HFFc6 (cell line): ENCODE data around the gene MINDY2. TPM values are rescaled to one million over a fixed set of nuclear protein-coding genes. Genes with fewer than 3 reads are reported as not detected.
A peak's percentile ranks its signal among the peaks of the same experiment; 100 is the strongest.
"Not testable (repeated sequence)": the region's sequence is repeated elsewhere in the genome, so short reads cannot be mapped to it uniquely, and the experiment has no call there.

Experiments used
- DNase-seq: peaks from one replicate; pipeline ENCODE4 v3.0.0-alpha.2; 2018
- H3K27ac Mint-ChIP-seq: 2 replicates; pipeline ENCODE4 v1.8.0; 2020; ENCODE audit warnings: mild to moderate bottlenecking, mixed read lengths
- H3K27me3 Mint-ChIP-seq: 2 replicates; pipeline ENCODE4 v1.8.0; 2021; ENCODE audit warnings: mild to moderate bottlenecking, moderate library complexity, mixed read lengths; ENCODE audit not compliant: insufficient read depth
- H3K36me3 Mint-ChIP-seq: 2 replicates; pipeline ENCODE4 v1.8.0; 2021; ENCODE audit warnings: low read depth, mixed read lengths
- H3K4me1 Mint-ChIP-seq: 2 replicates; pipeline ENCODE4 v1.8.0; 2020; ENCODE audit warnings: low read depth, mixed read lengths
- H3K4me3 Mint-ChIP-seq: 2 replicates; pipeline ENCODE4 v1.8.0; 2020; ENCODE audit warnings: mild to moderate bottlenecking, moderate library complexity, mixed read lengths
- H3K9me3 Mint-ChIP-seq: 2 replicates; pipeline ENCODE4 v1.8.0; 2020; ENCODE audit warnings: mild to moderate bottlenecking, mixed read lengths
- CTCF ChIP-seq: fragments of 200-600 bp; sonication (generic); IDR thresholded peaks from 2 replicates; pipeline ENCODE4 v1.5.0; 2021; ENCODE audit warnings: antibody characterized with exemption, mild to moderate bottlenecking
- total RNA-seq, 6 experiments: library from RNA; stranded (reverse); fragmentation: NEBNext Ultra II Directional; extraction: Animal tissue kit (Norgen Biotek cat#: 25700); gene quantifications; 2 replicates in 1 of 6; 3 replicates in 5 of 6; pipeline ENCODE4 v1.2.3, GENCODE V29; 2021

The MINDY2 gene
- total RNA-seq, 6 experiments from 2014 or later = 27.9 to 35.7 (median 29.9) TPM

- Mint-ChIP-seq H3K27ac (no peak overlapping the region), H3K4me1 (no peaks in the 10 kb centered on the region), H3K36me3 (peaks cover 13% of the 10 kb centered on the region), H3K4me3 (no peak overlapping the region), H3K9me3 (peaks cover 12% of the 10 kb centered on the region), H3K27me3 (no peaks in the 10 kb centered on the region; the same call in 1 of the 2 replicates)
- DNase-seq = no peak
- no peak for TF ChIP-seq CTCF
These were observed 6.6 kb upstream of the MINDY2 start for GRCh38 chr15:58764468-58764867.

- Mint-ChIP-seq H3K4me1 (peaks cover 6% of the 10 kb centered on the region; the same call in 1 of the 2 replicates), H3K36me3 (peaks cover 13% of the 10 kb centered on the region), H3K9me3 (peaks cover 12% of the 10 kb centered on the region), H3K27ac (no peak overlapping the region), H3K27me3 (no peaks in the 10 kb centered on the region; the same call in 1 of the 2 replicates), H3K4me3 (no peak overlapping the region)
- TF ChIP-seq CTCF = no peak
- no peak for DNase-seq
These were observed 4.8 kb upstream of the MINDY2 start for GRCh38 chr15:58766290-58766689.

- not testable (repeated sequence) for DNase-seq, H3K27me3 Mint-ChIP-seq, H3K27ac Mint-ChIP-seq, H3K4me3 Mint-ChIP-seq, H3K4me1 Mint-ChIP-seq
- Mint-ChIP-seq H3K9me3 (peaks cover 12% of the 10 kb centered on the region), H3K36me3 (peaks cover 18% of the 10 kb centered on the region)
These were observed 2.5 kb upstream of the MINDY2 start for GRCh38 chr15:58768601-58769004.

- Mint-ChIP-seq H3K27ac (peak overlapping the region; percentile 98), H3K4me3 (no peak overlapping the region), H3K9me3 (no peaks in the 10 kb centered on the region), H3K36me3 (peaks cover 10% of the 10 kb centered on the region), H3K4me1 (peaks cover 6% of the 10 kb centered on the region; the same call in 1 of the 2 replicates), H3K27me3 (no peaks in the 10 kb centered on the region)
- peak; percentile 83 for DNase-seq
- TF ChIP-seq CTCF = peak; percentile 28; the same call in 1 of the 2 replicates
These were observed 614 bp upstream of the MINDY2 start for GRCh38 chr15:58770519-58770856.

- no peak overlapping the region for H3K4me3 Mint-ChIP-seq
- no peaks in the 10 kb centered on the region for H3K27me3 Mint-ChIP-seq
- H3K27ac Mint-ChIP-seq = peak overlapping the region; percentile 98
- peaks cover 6% of the 10 kb centered on the region; the same call in 1 of the 2 replicates for H3K4me1 Mint-ChIP-seq
- peaks cover 5% of the 10 kb centered on the region; the same call in 1 of the 2 replicates for H3K36me3 Mint-ChIP-seq
- no peaks in the 10 kb centered on the region for H3K9me3 Mint-ChIP-seq
- DNase-seq = peak; percentile 23
- TF ChIP-seq CTCF = no peak
These were observed 634 bp downstream of the MINDY2 start for GRCh38 chr15:58771621-58772250.

- no peak for DNase-seq
- Mint-ChIP-seq H3K9me3 (no peaks in the 10 kb centered on the region), H3K27ac (no peak overlapping the region), H3K4me1 (peaks cover 12% of the 10 kb centered on the region), H3K4me3 (no peak overlapping the region), H3K27me3 (no peaks in the 10 kb centered on the region), H3K36me3 (peaks cover 5% of the 10 kb centered on the region; the same call in 1 of the 2 replicates)
- no peak for TF ChIP-seq CTCF
These were observed 1.9 kb downstream of the MINDY2 start for GRCh38 chr15:58773024-58773423.
